K562 (cell line): ENCODE results near the gene EXD2. TPM values are rescaled to one million over a fixed set of nuclear protein-coding genes. Genes with fewer than 3 reads are reported as not detected.

Experiments
- ATAC-seq: fragments of 200-7000 bp; cut with Tn5 transposase; 3 replicates; pipeline ENCODE4 v1.9.1; 2020; ENCODE audit warnings: moderate library complexity
- BruUV-seq: library from RNA; stranded (reverse); fragments of 400-500 nt; replicated peaks from 2 replicates; lab custom pipeline; 2021; lab: Mats Ljungman, UMichigan
- CTCF ChIA-PET: fragments of 300-600 bp; formaldehyde crosslinking; extraction: SDS; loops from one replicate; lab custom pipeline; 2021; ENCODE audit warnings: low intra/inter-chr PET ratio; lab: Yijun Ruan, JAX
- POLR2A ChIA-PET: fragments of 300-600, 350-650 bp; sonication (Branson Sonifier 250); formaldehyde crosslinking; extraction: SDS; loops from one replicate; lab custom pipeline; 2021; ENCODE audit warnings: antibody characterized with exemption, inconsistent platforms; lab: Yijun Ruan, JAX
- DNase-seq, 4 experiments: peaks; one replicate each; pipeline versions ENCODE4 v3.0.0 to v3.0.0-alpha.2; 2011 to 2018; ENCODE audit warnings: low spot score in 3 of 4, mixed read lengths in 3 of 4; ENCODE audit errors: extremely low read depth in 1 of 4
- FAIRE-seq: peaks from 2 replicates; lab custom pipeline; 2011; peaks lifted over from hg19 to GRCh38; lab: Jason Lieb, UNC
- H2AFZ ChIP-seq: 2 replicates; pipeline ENCODE4 v1.6.0; 2011; ENCODE audit warnings: low read depth, low read length, control low read depth, inconsistent platforms
- H3K27ac ChIP-seq: fragments of 200-600 bp; 3 replicates; pipeline ENCODE4 v1.8.0; 2011; ENCODE audit warnings: low read depth, mild to moderate bottlenecking, control low read depth, inconsistent platforms, low read length, moderate library complexity, mixed read lengths; ENCODE audit errors: extremely low read depth
- H3K27me3 ChIP-seq, 2 experiments: fragments of 300-600 bp in 1 of 2; 2 replicates in 1 of 2; 3 replicates in 1 of 2; pipeline versions ENCODE4 v1.6.0 to v1.8.0; 2011; ENCODE audit warnings: inconsistent platforms in 2 of 2, low read length in 2 of 2, mild to moderate bottlenecking in 1 of 2, mixed read lengths in 1 of 2, moderate library complexity in 1 of 2; ENCODE audit not compliant: control insufficient read depth in 2 of 2, insufficient read depth in 2 of 2
- H3K36me3 ChIP-seq: fragments of 300-600 bp; 3 replicates; pipeline ENCODE4 v1.8.0; 2011; ENCODE audit warnings: mild to moderate bottlenecking, low read length, inconsistent platforms; ENCODE audit not compliant: control insufficient read depth, insufficient read depth
- H3K4me1 ChIP-seq, 2 experiments: fragments of 200-600 bp in 1 of 2; replicated peaks in 1 of 2; 2 replicates in 1 of 2; 3 replicates in 1 of 2; pipeline versions ENCODE4 v1.5.1 to v1.8.0; 2011; ENCODE audit warnings: inconsistent platforms in 2 of 2, low read length in 2 of 2, mild to moderate bottlenecking in 1 of 2, mixed read lengths in 1 of 2, moderate library complexity in 1 of 2; ENCODE audit not compliant: control insufficient read depth in 2 of 2, insufficient read depth in 2 of 2
- H3K4me2 ChIP-seq: 2 replicates; pipeline ENCODE4 v1.6.1; 2011; ENCODE audit warnings: low read length, control low read depth, inconsistent platforms, mixed read lengths; ENCODE audit not compliant: insufficient read depth
- H3K4me3 ChIP-seq: fragments of 200-600 bp; sonication (generic), shearing (Covaris generic); 2 replicates; pipeline ENCODE4 v1.5.1; 2016; ENCODE audit warnings: control low read depth, inconsistent platforms
- H3K79me2 ChIP-seq: fragments of 200-600 bp; 3 replicates; pipeline ENCODE4 v1.8.0; 2011; ENCODE audit warnings: low read length, inconsistent platforms; ENCODE audit not compliant: control insufficient read depth, insufficient read depth
- H3K9ac ChIP-seq, 2 experiments: 2 replicates each; pipeline versions ENCODE4 v1.6.0 to v1.6.1; 2011; ENCODE audit warnings: low read depth in 2 of 2, low read length in 2 of 2, control low read depth in 1 of 2, inconsistent platforms in 1 of 2, mild to moderate bottlenecking in 1 of 2, mixed read lengths in 1 of 2; ENCODE audit not compliant: insufficient read depth in 1 of 2
- H3K9me1 ChIP-seq: one replicate; pipeline ENCODE4 v1.6.0; 2011; ENCODE audit warnings: inconsistent platforms, mild to moderate bottlenecking, low read length, moderate library complexity; ENCODE audit not compliant: control insufficient read depth, insufficient read depth
- H3K9me3 ChIP-seq: replicated peaks from 2 replicates; pipeline ENCODE4 v1.5.1; 2011; ENCODE audit warnings: low read depth, low read length, inconsistent platforms; ENCODE audit not compliant: control insufficient read depth, insufficient read depth
- H4K20me1 ChIP-seq: replicated peaks from 2 replicates; pipeline ENCODE4 v1.6.1; 2011; ENCODE audit warnings: low read length, inconsistent platforms, mixed read lengths; ENCODE audit not compliant: control insufficient read depth, insufficient read depth
- PRDM10 ChIP-seq: fragments of 450-650 bp; IDR thresholded peaks from 2 replicates; pipeline ENCODE4 v1.6.1; 2018; ENCODE audit not compliant: partially characterized antibody
- ZMIZ1 ChIP-seq, 2 experiments: fragments of 150-350 bp in 1 of 2; IDR thresholded peaks; 2 replicates each; pipeline ENCODE4 v1.6.1; 2012 to 2016; ENCODE audit warnings: low read depth in 2 of 2, low read length in 2 of 2, mild to moderate bottlenecking in 1 of 2, moderate library complexity in 1 of 2
- ZNF407 ChIP-seq: fragments of 450-650 bp; IDR thresholded peaks from 2 replicates; pipeline ENCODE4 v1.6.1; 2016; ENCODE audit warnings: low read depth
- WGBS: fragments of 100-300 bp; shearing (Covaris generic); methylation state at CpG from one replicate; pipeline ENCODE4 v1.1.6; 2016; ENCODE audit warnings: low coverage, mixed read lengths; ENCODE audit not compliant: insufficient coverage; ENCODE audit errors: missing lambda C conversion rate; 5-methylcytosine and 5-hydroxymethylcytosine counted together
- in situ Hi-C: fragments of 300-500 bp; cut with MboI; formaldehyde crosslinking; loops from 4 replicates; pipeline ENCODE4 v1.15.0; 2018; ENCODE audit warnings: inconsistent platforms, mixed read lengths
- intact Hi-C: fragments of 100-400 bp; cut with micrococcal nuclease; formaldehyde crosslinking; loops from 2 replicates; pipeline ENCODE4 v1.14.2; 2022
- polyA plus RNA-seq, 8 experiments: library from polyadenylated mRNA; depleted of rRNA in 4 of 8; stranded (reverse) in 5 of 8; unstranded in 3 of 8; fragments of >200 nt; fragmentation: Nextera tagmentation in 2 of 8; fragmentation: Illumina TruSeq in 1 of 8; extraction: Ambion mirVana in 2 of 8; extraction: Trizol in 1 of 8; gene quantifications; 2 replicates each; pipeline versions ENCODE4 v1.2.1 to v1.2.3, GENCODE V29; 2011 to 2014; ENCODE audit warnings: inconsistent platforms in 1 of 8, missing spikeins in 1 of 8
- total RNA-seq, 7 experiments: library from RNA; depleted of rRNA in 6 of 7; stranded (reverse); fragments of >200 nt in 6 of 7; fragmentation: Illumina TruSeq in 2 of 7; extraction: Trizol in 2 of 7; gene quantifications; 2 replicates each; pipeline versions ENCODE4 v1.2.1 to v1.2.3, GENCODE V29; 2011 to 2021; ENCODE audit warnings: low replicate concordance in 1 of 7

The EXD2 gene
- total and polyA plus RNA-seq, 9 of the 15 experiments (the other 6 are each of a cell fraction or from before 2014, with no cell fraction given): 1.6 to 7.5 (median 3.7) TPM

GRCh38 chr14:69152181-69152901, 39.0 kb upstream of the EXD2 start:
- Histone ChIP-seq H3K79me2 (peaks cover 49% of the 10 kb centered on the region), H2AFZ (peak overlapping the region; percentile 83), H3K9me3 (no peaks in the 10 kb centered on the region), H3K27ac (peak overlapping the region; percentile 90), H3K4me2 (peak overlapping the region; percentile 81), H4K20me1 (no peaks in the 10 kb centered on the region), H3K27me3 (no peaks in the 10 kb centered on the region), H3K9ac (peak overlapping the region; percentile 94), H3K4me3 (peak overlapping the region; percentile 90), H3K4me1 (peaks cover 19 to 20% of the 10 kb centered on the region in 2 experiments; a peak in 4 of 5 replicates), H3K36me3 (peaks cover 17% of the 10 kb centered on the region), H3K9me1 (no peaks in the 10 kb centered on the region)
- DNase-seq (peak; percentile 54 to 63 (median 57)), FAIRE-seq (peak; percentile 32), ATAC-seq (peak; percentile 26)
- in situ Hi-C loops: no loop called here
- intact Hi-C loops: loop anchor here (5.0 kb wide), 1 partner anchor 40 kb away; the partner anchor contains the start of gene EXD2
- no TSS peak for BruUV-seq
- ChIA-PET CTCF (interaction anchor here (1.0 kb wide), 1 partner anchor 63 kb away, joined by 3 read pairs; no protein-coding TSS in a partner anchor), POLR2A (interaction anchor here (0.6 to 0.9 kb wide), 5 partner anchors 16 to 79 kb away, joined by 3 to 7 read pairs (median 3); no protein-coding TSS in a partner anchor)
- WGBS: 1% methylated on average over 20 of the region's 38 CpGs
- TF ChIP-seq PRDM10 (no peak), ZNF407 (no peak), ZMIZ1 (IDR thresholded peaks at IDR 0.05; ENCODE audit: low read depth in 2 of 2, low read length in 2 of 2) (no peak)
